ENCODE measurements around the gene SLC5A1. TPM values are rescaled to one million over a fixed set of nuclear protein-coding genes. Genes with fewer than 3 reads are reported as not detected.

SLC5A1 gene
- total RNA-seq, 1 experiment from 2014 or later = 0.23 TPM

DNA sequence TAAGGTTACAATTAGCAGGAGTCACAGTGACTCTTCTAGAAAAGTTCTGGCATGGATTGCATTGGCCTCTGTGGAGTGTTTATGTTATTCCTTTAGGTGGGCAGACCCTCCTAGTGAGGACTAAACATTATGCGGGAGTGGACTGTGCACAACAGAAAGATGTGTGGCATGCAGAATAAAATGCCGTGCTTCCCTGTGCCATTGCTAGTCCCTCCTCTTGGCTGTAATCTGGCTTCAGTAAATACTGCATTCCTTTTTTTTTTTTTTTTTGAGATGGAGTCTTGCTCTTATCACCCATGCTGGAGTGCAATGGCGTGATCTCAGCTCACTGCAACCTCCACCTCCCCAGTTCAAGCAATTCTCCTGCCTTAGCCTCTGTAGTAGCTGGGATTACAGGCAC, 45.0 kb downstream of the SLC5A1 start:
- H3K9me3 ChIP-seq = no peaks in the 10 kb centered on the region
- intact Hi-C loops (cut with micrococcal nuclease; ENCODE audit: unreplicated experiment) = no loop called here
- H3K4me1 Mint-ChIP-seq (ENCODE audit: low read depth, unreplicated experiment) = peaks cover 6% of the 10 kb centered on the region
- H3K36me3 Mint-ChIP-seq (ENCODE audit: insufficient read depth, unreplicated experiment) = no peaks in the 10 kb centered on the region
- H3K4me3 Mint-ChIP-seq (ENCODE audit: unreplicated experiment) = no peak overlapping the region
- TF ChIP-seq, protein P1, sequence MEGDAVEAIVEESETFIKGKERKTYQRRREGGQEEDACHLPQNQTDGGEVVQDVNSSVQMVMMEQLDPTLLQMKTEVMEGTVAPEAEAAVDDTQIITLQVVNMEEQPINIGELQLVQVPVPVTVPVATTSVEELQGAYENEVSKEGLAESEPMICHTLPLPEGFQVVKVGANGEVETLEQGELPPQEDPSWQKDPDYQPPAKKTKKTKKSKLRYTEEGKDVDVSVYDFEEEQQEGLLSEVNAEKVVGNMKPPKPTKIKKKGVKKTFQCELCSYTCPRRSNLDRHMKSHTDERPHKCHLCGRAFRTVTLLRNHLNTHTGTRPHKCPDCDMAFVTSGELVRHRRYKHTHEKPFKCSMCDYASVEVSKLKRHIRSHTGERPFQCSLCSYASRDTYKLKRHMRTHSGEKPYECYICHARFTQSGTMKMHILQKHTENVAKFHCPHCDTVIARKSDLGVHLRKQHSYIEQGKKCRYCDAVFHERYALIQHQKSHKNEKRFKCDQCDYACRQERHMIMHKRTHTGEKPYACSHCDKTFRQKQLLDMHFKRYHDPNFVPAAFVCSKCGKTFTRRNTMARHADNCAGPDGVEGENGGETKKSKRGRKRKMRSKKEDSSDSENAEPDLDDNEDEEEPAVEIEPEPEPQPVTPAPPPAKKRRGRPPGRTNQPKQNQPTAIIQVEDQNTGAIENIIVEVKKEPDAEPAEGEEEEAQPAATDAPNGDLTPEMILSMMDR (IDR thresholded peaks at IDR 0.05; ENCODE audit: insufficient read depth in 1 of 2, low read depth in 1 of 2, low read length in 1 of 2, severe bottlenecking in 1 of 2, unreplicated experiment in 1 of 2) = no peak
- no peak overlapping the region for H3K4me3 ChIP-seq (ENCODE audit: low read depth, low read length)
- POLR2A ChIA-PET = no interaction called here
- H3K9me3 Mint-ChIP-seq (ENCODE audit: unreplicated experiment) = no peaks in the 10 kb centered on the region
- no peak for DNase-seq
- no peaks in the 10 kb centered on the region for H3K36me3 ChIP-seq (ENCODE audit: control insufficient read depth, insufficient read depth, low read length)
- no peaks in the 10 kb centered on the region for H3K27me3 ChIP-seq (replicated peaks; ENCODE audit: control insufficient read depth, insufficient read depth, low read length)
- peaks cover 6% of the 10 kb centered on the region for H3K27me3 Mint-ChIP-seq (ENCODE audit: insufficient read depth, unreplicated experiment)
- no TSS peak for BruUV-seq (replicated peaks)
- H3K27ac Mint-ChIP-seq (ENCODE audit: unreplicated experiment) = no peak overlapping the region
- no peaks in the 10 kb centered on the region for H3K4me1 ChIP-seq
- CTCF ChIA-PET = interaction anchor here (1.0 kb wide), 1 partner anchor 111 kb away, joined by 6 read pairs; no protein-coding TSS in a partner anchor

DNA sequence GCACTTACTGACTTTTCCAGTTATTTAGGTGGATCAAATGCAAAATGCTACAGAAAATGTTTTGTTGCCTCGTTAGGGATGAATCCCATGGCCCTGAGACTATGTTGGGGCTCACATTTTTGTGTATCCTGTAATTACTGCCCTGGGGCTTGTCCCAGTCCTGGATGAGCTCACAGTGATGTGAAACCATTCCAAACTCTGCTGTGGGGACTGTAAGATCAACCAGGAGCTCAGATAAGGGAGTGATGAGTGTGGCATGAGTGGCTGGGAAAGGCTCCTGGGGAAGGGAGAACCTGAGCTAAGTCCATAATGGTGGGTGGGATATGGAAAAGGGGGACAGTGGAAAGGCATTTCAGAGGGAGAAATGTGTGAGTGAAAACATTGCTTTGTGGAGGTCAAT, 54.0 kb downstream of the SLC5A1 start:
- ChIA-PET CTCF (no interaction called here), POLR2A (no interaction called here)
- Mint-ChIP-seq H3K36me3 (ENCODE audit: insufficient read depth, unreplicated experiment) (no peaks in the 10 kb centered on the region), H3K4me3 (ENCODE audit: unreplicated experiment) (no peak overlapping the region), H3K27ac (ENCODE audit: unreplicated experiment) (no peak overlapping the region), H3K9me3 (ENCODE audit: unreplicated experiment) (no peaks in the 10 kb centered on the region), H3K4me1 (ENCODE audit: low read depth, unreplicated experiment) (no peaks in the 10 kb centered on the region), H3K27me3 (ENCODE audit: insufficient read depth, unreplicated experiment) (peaks cover 18% of the 10 kb centered on the region)
- Histone ChIP-seq H3K4me1 (no peaks in the 10 kb centered on the region), H3K4me3 (ENCODE audit: low read depth, low read length) (no peak overlapping the region), H3K9me3 (no peaks in the 10 kb centered on the region), H3K36me3 (ENCODE audit: control insufficient read depth, insufficient read depth, low read length) (no peaks in the 10 kb centered on the region), H3K27me3 (replicated peaks; ENCODE audit: control insufficient read depth, insufficient read depth, low read length) (no peaks in the 10 kb centered on the region)
- no peak for DNase-seq
- intact Hi-C loops (cut with micrococcal nuclease; ENCODE audit: unreplicated experiment) = no loop called here
- TF ChIP-seq, protein P1 (IDR thresholded peaks at IDR 0.05; ENCODE audit: insufficient read depth in 1 of 2, low read depth in 1 of 2, low read length in 1 of 2, severe bottlenecking in 1 of 2, unreplicated experiment in 1 of 2) = no peak
- BruUV-seq (replicated peaks) = no TSS peak

DNA sequence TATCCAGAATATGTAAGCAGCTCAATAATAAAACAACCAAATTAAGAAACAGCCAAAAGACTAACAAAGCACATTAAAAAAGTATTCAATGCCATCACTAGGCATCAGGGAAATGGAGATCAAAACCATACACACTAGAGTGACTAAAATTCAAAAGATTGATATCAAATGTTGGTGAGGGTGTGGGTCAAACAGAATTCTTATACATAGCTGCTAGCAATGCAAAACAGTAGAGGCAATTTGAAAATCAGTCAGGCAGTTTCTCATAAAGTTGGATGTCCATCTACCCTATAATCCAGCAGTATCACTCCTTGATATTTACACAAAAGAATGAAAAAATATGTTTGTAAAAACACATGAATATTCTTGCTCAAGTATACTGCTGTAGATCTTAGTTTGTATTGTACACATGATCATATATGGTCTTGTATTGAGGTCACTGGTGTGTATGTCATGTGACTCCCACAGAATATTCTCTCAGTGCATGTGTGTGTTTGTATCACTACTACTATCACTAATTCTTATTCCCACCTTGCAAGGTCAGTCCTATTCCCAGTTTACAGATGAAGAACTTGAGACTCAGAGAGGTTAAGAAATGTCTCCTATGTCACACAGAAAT, 54.9 kb downstream of the SLC5A1 start:
- no TSS peak for BruUV-seq (replicated peaks)
- H3K9me3 Mint-ChIP-seq (ENCODE audit: unreplicated experiment) = no peaks in the 10 kb centered on the region
- intact Hi-C loops (cut with micrococcal nuclease; ENCODE audit: unreplicated experiment) = no loop called here
- no peak overlapping the region for H3K27ac Mint-ChIP-seq (ENCODE audit: unreplicated experiment)
- Histone ChIP-seq H3K27me3 (replicated peaks; ENCODE audit: control insufficient read depth, insufficient read depth, low read length) (no peaks in the 10 kb centered on the region), H3K36me3 (ENCODE audit: control insufficient read depth, insufficient read depth, low read length) (no peaks in the 10 kb centered on the region), H3K4me1 (no peaks in the 10 kb centered on the region), H3K9me3 (no peaks in the 10 kb centered on the region), H3K4me3 (ENCODE audit: low read depth, low read length) (no peak overlapping the region)
- ChIA-PET POLR2A (no interaction called here), CTCF (no interaction called here)
- H3K4me3 Mint-ChIP-seq (ENCODE audit: unreplicated experiment) = no peak overlapping the region
- TF ChIP-seq, protein P1 (IDR thresholded peaks at IDR 0.05; ENCODE audit: insufficient read depth in 1 of 2, low read depth in 1 of 2, low read length in 1 of 2, severe bottlenecking in 1 of 2, unreplicated experiment in 1 of 2) = no peak
- H3K36me3 Mint-ChIP-seq (ENCODE audit: insufficient read depth, unreplicated experiment) = no peaks in the 10 kb centered on the region
- DNase-seq = no peak
- H3K27me3 Mint-ChIP-seq (ENCODE audit: insufficient read depth, unreplicated experiment) = peaks cover 21% of the 10 kb centered on the region
- no peaks in the 10 kb centered on the region for H3K4me1 Mint-ChIP-seq (ENCODE audit: low read depth, unreplicated experiment)
